ENCODE results near the gene CSNK2B.

Gene CSNK2B

DNA sequence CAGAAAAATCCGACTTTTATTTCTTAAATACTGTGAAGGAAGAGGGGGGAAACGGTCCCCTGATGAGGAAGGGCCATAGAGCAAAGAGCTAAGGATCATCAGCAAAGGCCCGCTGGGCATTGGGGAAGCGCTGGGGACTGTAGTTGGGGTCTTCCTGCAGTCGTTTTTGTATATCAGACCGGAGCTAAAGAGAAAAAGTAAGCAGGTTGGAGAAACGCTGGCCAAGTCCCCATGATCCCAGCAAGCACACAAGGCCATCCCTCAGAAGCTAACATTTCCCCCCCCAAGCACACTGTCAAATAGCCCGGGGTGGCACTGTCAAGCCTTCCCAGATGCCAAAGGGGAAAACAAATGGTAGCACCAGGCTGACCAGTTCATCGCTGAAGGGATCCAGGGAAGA is 26.8 kb upstream of the CSNK2B start:
- no peak for DNase-seq

GRCh38 chr6:31639449-31639861 is 26.4 kb upstream of the CSNK2B start:
- no peak for DNase-seq

DNA sequence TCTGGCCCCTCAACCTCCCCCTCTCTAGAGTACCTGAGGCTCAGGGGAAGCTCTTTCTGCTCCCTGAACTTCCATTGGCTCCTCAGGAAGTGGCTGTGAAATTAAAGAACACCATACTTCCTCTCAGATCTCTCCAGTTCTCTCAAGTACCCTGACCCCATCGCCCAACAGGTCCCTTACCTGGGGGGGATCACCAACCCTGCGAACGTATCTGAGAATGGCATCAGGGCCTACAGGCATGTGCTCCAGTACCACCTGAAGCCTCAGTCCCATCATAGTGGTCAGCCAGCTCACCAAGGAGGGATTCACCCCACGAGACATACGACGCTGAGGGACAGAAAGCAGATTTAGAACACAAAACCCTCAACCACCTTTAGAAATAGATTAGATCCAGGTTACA is 25.3 kb upstream of the CSNK2B start:
- DNase-seq: no peak

- no peak for DNase-seq
Measured at GRCh38 chr6:31641370-31641769, 24.5 kb upstream of the CSNK2B start.

DNA sequence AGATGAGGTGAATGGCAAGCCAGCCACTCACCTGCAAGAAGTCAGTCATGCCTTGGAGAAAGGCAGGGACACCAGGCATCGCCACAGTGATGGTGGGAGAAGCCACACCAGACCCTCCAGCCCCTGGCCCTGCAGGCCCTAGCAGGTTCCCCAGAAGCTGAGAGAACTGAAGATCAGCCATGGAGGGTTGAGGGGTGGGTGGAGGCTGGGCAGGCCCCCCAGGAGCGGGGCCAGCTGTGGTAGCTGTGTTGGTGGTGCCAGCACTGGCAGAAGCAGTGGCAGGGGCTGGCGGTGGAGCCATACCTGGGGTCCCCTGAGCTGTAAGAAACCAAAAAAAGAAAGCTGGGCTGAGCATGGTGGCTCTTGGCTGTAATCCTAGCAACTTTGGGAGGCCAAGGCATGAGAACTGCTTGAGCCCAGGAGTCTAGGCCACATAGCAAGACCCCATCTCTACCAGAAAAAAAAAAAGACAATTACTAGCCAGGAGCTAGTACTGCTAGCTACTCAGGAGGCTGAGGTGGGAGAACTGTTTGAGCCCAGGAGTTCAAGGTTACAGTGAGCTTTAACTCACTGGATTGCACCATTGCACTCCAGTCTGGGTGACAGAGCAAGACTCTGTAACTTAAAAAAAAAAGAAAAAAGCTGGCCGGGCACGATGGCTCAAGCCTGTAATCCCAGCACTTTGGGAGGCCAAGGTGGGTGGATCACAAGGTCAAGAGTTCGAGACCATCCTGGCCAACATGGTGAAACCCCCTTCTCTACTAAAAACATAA is 22.9 kb upstream of the CSNK2B start:
- no peak for DNase-seq

DNA sequence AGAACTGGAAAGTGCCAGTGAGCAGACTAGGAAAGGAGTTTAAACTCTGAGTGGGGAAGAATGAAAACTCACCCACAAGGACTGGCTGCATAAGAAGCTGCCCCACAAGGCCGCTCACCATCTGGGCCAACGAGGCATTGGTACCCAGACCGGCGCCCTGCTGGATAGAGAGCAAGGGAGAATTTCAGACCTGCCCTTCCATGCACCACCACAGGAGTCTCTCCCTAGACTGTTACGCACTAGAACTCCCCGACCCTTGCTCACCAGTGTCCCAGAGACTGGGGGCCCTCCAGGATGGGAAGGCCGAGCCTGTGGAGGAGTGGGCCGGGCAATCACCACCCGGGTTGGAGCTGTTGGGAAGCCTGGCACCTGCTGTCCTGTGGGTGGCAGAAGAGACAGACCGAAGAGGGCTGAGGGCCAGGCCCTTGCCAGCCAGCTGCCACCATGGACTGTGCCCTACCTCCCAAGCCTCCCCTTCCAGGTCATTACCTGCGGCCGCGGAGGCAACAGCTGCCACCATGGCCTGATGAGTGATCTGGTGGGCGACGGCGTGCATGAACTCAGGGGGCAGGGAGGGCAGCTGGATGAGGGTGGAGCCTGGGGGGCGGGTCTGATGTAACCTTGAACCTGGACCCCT is 21.9 kb upstream of the CSNK2B start:
- no peak for DNase-seq

DNA sequence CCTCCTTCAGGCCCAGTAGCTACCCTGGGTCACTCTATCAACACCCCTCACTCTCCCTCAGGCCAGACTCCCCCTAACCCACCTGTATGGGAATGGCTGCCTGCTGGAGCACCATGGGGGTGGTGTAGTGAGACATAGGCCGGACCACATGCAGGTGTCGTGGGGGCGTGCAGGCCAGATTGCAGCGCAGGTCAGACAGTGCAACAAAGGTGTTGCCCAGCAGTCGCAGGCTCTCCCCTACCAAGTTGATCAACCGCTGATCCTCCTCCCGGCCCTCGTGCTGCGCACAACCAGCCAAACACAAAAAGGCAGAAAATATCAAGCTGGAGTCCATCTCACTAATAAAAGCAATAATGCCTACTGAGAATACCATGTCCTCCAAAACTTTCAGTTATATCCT is 20.6 kb upstream of the CSNK2B start:
- DNase-seq: no peak

GRCh38 chr6:31651602-31652191 is 14.2 kb upstream of the CSNK2B start:
- peak; percentile 85 to 91 for DNase-seq

GRCh38 chr6:31652925-31653724 is 12.8 kb upstream of the CSNK2B start:
- DNase-seq: peak in 1 of 2 donors; percentile 86

DNA sequence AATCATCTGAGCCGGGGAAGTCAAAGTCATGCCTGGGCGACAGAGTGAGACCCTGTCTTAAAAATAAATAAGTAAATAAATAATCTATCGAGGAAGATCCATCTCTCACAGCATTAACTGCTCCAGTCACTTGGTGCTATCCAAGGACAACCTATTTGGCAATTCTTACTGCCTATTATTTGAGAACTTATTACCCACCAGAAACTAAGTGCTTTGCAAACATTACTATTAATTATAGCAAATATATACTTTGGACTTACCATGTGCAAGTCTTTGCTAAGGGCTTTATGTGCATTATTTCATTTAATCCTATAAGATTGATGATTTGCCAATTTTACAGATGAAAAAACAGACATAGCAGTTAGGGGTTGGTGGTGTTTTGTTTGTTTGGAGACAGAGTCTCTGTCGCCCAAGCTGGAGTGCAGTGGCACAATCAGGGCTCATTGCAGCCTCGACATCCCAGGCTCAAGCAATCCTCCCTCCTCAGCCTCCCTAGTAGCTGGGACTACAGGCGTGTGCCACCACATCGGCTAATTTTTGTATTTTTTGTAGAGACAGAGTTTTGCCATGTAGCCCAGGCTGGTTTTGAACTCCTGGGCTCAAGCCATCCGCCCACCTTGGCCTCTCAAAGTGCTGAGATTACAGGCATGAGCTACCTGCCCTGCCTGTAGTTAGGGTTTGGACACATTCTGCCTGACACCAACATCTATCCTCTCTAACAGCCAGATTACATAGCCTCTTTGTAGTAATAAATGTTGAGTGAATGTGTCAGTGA is 11.1 kb upstream of the CSNK2B start:
- DNase-seq: no peak

DNA sequence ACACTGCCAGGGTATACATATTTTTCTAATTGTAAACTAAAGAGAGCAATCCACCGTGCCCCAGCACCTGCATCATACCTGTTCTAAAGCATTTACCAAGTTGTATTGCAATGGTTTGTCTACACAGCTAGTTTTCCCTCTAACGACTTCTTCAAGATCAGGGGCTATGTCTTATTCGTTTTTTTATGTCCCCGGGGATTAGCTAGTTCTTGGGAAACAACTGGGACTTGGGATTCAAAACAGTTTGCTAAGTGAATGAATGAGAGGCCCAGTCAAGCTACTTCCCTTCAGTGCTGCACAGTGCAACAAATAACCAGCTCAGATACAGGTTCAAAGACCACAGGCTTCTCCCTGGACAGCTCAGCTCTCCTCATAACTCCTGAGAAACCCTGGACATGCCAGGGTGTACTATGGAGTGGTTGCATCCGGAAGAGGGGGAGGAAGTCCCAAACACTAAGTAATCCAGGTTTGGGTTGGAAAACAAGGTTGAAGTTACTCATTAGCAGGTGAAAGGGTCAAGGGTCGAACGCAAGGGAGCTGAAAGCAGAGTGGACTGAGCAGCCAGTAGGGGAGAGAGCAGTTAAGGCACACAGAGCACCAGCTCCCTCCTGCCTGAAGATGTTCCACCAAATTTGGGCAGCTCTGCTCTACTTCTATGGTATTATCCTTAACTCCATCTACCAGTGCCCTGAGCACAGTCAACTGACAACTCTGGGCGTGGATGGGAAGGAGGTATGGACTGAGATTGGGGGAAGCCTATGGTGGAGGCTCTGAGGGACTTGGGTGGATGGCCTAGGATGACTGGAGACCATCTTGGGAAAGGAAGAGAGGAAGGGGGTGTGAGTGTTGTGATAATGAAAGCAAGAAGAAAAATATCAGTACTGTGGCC is 10.3 kb upstream of the CSNK2B start, which contains the start of gene APOM:
APOM (plus strand) TSS at position 546 of the 889 bp plus-strand sequence; CDS start at position 619, 73 bp downstream.
- DNase-seq: no peak

- no peak for DNase-seq
Measured at GRCh38 chr6:31657406-31658157, 8.3 kb upstream of the CSNK2B start.

DNA sequence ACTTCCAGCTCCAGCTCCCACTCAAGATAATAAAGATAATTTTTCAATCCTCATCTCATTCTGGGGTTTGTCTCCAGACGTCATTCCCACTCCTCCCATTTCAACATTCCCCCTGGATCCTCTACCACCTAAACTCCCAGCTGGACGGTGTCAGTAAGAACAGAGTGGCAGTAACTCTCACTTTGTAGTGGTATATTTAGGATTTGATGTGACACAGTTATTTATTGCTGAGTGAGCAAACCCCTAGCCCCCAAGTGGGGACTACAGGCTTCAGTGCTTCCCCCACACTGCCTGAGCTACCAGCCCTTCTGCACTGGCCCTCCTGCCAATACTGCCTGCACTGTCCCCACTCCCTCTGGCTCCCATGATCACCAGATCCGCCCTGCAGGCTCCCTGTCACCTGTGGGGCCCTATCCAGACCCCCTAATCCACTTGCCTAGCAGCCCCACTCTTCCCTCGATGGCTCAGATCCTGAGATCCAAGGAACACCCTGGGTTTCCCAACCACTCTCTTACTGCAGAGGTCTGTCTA is 7.7 kb upstream of the CSNK2B start:
- no peak for DNase-seq

DNA sequence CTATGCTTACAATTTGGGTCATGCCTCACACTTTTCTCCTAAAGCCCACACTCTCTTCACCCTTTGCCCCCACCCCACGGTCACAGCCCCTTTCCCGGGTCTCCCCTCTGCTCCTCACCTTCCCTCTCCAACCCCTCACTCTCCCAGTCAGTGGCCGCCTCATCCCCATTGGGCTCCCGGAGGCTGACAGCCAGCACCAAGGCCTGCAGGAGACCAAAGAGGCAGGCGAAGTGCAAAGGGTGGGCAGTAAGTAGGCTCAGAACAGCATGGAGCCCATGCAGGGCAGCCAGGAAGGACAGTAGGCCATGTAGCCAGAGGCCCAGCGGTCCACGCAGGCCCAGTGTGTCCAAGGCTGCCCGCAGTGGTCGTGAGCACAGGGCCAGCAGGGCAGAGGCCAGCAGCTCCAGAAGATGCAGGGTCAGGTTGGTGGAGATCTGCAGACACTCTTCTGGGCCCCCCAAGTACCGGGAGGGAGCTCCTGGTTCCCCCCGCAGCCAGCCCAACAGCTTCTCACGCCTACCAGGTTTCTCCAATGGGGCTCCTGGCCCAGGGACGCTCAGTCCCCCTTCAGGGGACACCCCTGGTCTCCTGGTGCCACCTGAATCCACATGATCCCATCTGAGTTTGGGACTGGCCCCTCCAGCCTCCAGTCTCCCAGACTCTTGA is 6.8 kb upstream of the CSNK2B start:
- no peak for DNase-seq

DNA sequence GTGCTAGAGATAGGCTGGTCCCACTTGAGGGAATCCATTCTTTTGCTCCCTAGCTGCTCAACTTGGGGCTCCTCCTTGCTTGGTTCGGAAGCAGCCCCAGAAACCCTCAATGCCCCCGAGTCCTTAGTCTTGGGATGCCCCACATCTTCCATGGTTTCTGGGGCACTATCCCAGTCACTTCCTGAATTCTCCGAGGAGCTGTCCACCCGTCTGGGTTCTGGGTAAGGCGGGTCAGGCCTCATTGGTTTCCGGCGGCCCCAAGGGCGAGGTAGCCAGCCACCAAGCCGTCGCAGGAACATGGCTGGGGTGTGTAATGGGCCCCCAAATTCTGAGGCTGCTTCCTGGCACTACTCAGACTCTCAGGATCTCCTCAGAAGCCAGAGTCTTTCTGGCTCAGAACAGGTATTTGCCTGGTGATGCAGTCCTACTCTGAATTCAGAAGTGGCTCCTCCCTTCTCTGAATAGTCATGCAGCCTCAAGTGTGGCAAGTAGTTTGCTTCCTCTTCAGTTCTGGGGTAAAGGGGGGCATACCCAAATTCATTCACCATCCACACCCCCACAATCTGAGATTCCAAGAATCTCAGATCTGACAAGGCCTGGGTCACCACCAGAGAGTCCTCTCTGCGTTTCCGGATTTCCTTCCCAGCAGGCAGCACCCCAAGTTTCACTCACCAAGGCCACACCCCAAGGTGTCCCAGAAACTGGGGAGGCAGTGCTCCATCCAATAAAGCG is 6.1 kb upstream of the CSNK2B start:
- DNase-seq: peak in 1 of 2 donors; percentile 54

- DNase-seq: peak; percentile 76 to 82
Measured at GRCh38 chr6:31660381-31661261, 5.3 kb upstream of the CSNK2B start, which contains the start of gene C6orf47. Gene C6orf47 (minus strand): TSS chr6:31660778. CDS start chr6:31659947, 831 bp downstream.

DNA sequence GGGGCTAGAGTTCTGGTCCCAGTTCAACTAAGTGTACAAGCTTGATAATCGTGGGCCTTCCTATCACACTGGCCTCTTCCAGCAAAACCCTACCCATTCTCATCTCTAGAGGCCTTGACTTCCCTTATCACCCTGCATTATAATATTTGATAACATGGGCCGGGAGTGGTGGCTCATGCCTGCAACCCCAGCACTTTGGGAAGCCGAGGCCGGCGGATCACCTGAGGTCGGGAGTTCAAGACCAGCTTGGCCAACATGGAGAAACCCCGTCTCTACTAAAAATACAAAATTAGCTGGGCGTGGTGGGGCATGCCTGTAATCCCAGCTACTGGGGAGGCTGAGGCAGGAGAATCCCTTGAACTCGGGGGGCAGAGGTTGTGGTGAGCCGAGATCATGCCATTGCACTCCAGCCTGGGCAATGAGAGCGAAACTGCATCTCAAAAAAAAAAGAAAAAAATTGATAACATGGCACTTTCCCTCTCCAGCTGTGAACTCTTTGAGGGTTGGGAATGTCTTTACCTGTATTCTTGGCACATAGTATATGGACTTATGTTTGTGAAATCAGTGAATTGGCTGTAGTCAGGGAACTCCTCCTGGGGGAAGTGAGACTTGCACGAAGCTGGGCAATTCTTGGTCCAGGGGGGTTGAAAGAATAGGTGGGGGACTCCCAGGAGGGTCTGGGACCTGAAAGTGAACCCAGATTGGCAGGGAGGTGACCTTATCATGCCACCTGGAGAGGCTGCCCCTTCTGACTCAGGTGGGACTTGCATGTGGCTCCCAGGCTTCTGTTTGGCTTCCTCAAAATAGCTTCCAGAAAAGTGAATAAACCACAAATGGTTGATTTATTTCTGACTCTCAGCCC is 4.4 kb upstream of the CSNK2B start:
- DNase-seq: no peak
